Measurements from ENCODE around the gene ROBO2.

ROBO2 gene

GRCh38 chr3:77524946-77525682 lies 485.2 kb downstream of the ROBO2 start:
- DNase-seq: no peak

- DNase-seq: no peak
Observed at GRCh38 chr3:77526573-77527113, 486.7 kb downstream of the ROBO2 start.

- DNase-seq: no peak
Observed at GRCh38 chr3:77529522-77529921, 489.6 kb downstream of the ROBO2 start.

- no peak for DNase-seq
Observed at GRCh38 chr3:77530870-77531269, 491.0 kb downstream of the ROBO2 start.

- DNase-seq: no peak
Observed at GRCh38 chr3:77535116-77535515, 495.2 kb downstream of the ROBO2 start.

- DNase-seq: no peak
Observed at GRCh38 chr3:77536038-77536775, 496.3 kb downstream of the ROBO2 start.

- DNase-seq: no peak
Observed at GRCh38 chr3:77539014-77539413, 499.1 kb downstream of the ROBO2 start.

- DNase-seq: no peak
Observed at GRCh38 chr3:77539677-77540076, 499.8 kb downstream of the ROBO2 start.

GRCh38 chr3:77541203-77541922 lies 501.5 kb downstream of the ROBO2 start:
- DNase-seq: no peak

GRCh38 chr3:77546246-77546645 lies 506.3 kb downstream of the ROBO2 start:
- no peak for DNase-seq

GRCh38 chr3:77549034-77549433 lies 509.1 kb downstream of the ROBO2 start:
- no peak for DNase-seq

- DNase-seq: no peak
Observed at GRCh38 chr3:77553240-77553639, 513.3 kb downstream of the ROBO2 start.

GRCh38 chr3:77562089-77562488 lies 522.2 kb downstream of the ROBO2 start:
- no peak for DNase-seq

- DNase-seq: no peak
Observed at GRCh38 chr3:77563012-77563411, 523.1 kb downstream of the ROBO2 start.

- DNase-seq: no peak
Observed at GRCh38 chr3:77566055-77566454, 526.2 kb downstream of the ROBO2 start.

- no peak for DNase-seq
Observed at GRCh38 chr3:77571971-77572715, 532.2 kb downstream of the ROBO2 start.

- no peak for DNase-seq
Observed at GRCh38 chr3:77577264-77577663, 537.4 kb downstream of the ROBO2 start.

GRCh38 chr3:77586216-77586615 lies 546.3 kb downstream of the ROBO2 start:
- DNase-seq: no peak

- DNase-seq: no peak
Observed at GRCh38 chr3:77588863-77589262, 549.0 kb downstream of the ROBO2 start.

GRCh38 chr3:77590191-77590590 lies 550.3 kb downstream of the ROBO2 start:
- no peak for DNase-seq

- no peak for DNase-seq
Observed at GRCh38 chr3:77595371-77595870, 555.5 kb downstream of the ROBO2 start.

GRCh38 chr3:77599948-77600347 lies 560.0 kb downstream of the ROBO2 start:
- DNase-seq: no peak

Measured in left hindlimb (tissue), 1 donor.